GM13977 (cell line): Measurements from ENCODE around the gene LRMDA.

Experiments used
- DNase-seq: peaks from one replicate; pipeline ENCODE4 v3.0.0; 2012; ENCODE audit warnings: low spot score
- in situ Hi-C: fragments of 300-500 bp; cut with MboI; formaldehyde crosslinking; loops from one replicate; pipeline ENCODE4 v1.12.0; 2022; ENCODE audit warnings: low sequenced_read_pairs, low pct_unique_long_range_greater_than_20kb, mixed read lengths, inconsistent platforms; ENCODE audit not compliant: unreplicated experiment
- TF ChIP-seq, protein P1 (sequence below): IDR thresholded peaks from 2 replicates; pipeline ENCODE4 v1.5.1; 2012; ENCODE audit warnings: mild to moderate bottlenecking, control low read depth; ENCODE audit not compliant: insufficient read depth; ENCODE audit errors: extremely low read depth, missing control alignments

The LRMDA gene

GRCh38 chr10:75497997-75498883 lies 66.8 kb downstream of the LRMDA start:
- in situ Hi-C loops = no loop called here
- TF ChIP-seq, protein P1, sequence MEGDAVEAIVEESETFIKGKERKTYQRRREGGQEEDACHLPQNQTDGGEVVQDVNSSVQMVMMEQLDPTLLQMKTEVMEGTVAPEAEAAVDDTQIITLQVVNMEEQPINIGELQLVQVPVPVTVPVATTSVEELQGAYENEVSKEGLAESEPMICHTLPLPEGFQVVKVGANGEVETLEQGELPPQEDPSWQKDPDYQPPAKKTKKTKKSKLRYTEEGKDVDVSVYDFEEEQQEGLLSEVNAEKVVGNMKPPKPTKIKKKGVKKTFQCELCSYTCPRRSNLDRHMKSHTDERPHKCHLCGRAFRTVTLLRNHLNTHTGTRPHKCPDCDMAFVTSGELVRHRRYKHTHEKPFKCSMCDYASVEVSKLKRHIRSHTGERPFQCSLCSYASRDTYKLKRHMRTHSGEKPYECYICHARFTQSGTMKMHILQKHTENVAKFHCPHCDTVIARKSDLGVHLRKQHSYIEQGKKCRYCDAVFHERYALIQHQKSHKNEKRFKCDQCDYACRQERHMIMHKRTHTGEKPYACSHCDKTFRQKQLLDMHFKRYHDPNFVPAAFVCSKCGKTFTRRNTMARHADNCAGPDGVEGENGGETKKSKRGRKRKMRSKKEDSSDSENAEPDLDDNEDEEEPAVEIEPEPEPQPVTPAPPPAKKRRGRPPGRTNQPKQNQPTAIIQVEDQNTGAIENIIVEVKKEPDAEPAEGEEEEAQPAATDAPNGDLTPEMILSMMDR = no peak
- no peak for DNase-seq

DNA sequence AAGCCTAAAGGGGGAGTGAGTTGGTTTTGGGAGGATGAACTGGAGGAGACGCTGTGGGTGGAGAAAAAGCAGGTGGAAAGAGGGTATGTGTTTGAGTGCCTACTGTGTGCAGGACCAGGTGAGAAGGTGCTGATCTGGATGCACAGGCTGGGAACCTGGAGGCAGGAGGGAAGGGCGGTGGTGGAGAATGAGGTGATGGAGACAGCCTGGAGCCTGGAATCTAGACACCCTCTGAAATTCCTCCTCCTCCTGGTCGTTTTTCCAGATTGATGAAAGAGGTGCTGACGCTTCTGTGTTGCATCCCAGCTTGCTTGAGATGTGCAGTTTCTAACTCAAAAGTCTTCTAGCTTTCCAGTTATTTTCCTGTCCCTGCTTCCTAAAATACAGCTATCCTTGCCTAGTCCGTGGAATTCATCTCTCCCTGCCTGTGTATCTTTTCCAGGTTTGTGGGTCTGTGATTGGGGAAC lies 67.5 kb downstream of the LRMDA start:
- DNase-seq = no peak

DNA sequence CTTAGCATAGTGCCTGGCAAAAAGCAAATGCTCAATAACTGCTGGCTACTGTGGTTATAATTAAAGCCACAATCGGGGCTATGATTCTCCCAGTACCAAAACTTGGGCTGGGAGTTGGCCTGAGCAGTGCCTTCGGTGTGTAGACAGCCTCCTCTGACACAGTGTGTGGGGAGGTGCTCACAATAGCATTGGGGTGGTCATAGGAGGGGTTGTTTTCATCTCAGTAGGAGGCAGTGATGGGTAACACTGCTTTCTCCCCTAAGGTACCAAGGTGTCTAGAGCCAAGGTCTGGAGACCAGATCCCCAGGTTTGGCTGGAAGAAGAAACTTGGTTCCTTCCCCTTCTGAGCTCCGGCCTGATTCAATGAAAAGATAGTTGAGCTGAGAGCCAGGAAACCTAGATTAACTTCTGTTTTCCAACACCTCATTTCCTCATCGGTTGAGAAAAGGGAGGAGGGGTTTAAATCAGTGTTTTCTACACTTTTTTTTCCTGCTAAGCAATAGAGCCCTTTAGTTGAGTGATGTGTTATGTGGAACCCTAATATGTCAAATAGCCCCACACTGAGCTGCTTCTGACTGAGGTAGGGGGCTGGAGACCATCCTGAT lies 68.2 kb downstream of the LRMDA start:
- no peak for DNase-seq
- in situ Hi-C loops = no loop called here
- TF ChIP-seq, protein P1 = no peak

More for the DNA sequence above, 67.5 kb downstream of the LRMDA start:
- TF ChIP-seq, protein P1 = no peak
- in situ Hi-C loops = no loop called here

- in situ Hi-C loops = no loop called here
- DNase-seq = no peak
- TF ChIP-seq, protein P1 = no peak
Observed at GRCh38 chr10:75502389-75502788, 71.0 kb downstream of the LRMDA start.

DNA sequence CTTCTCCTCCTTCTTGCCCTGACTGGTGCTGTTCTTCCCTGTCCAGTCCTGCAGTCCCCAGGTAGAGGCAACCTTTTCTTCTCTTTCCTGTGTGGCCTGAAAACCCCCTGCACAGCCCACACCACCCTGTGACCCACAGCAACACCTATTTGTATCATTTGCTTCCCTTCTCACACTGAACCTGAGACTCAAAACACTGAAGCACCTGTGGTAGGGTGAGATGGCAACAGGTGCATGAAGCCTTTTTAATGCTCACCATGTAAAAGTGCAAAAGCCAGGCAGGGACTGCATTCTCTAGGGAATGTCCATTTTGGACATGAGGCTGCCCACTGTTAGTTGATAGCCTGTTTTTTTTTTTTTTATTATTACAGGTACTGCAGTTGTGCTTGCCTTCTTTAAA lies 71.4 kb downstream of the LRMDA start:
- TF ChIP-seq, protein P1 = no peak
- no peak for DNase-seq
- in situ Hi-C loops = no loop called here

GRCh38 chr10:75505293-75505692 lies 73.9 kb downstream of the LRMDA start:
- TF ChIP-seq, protein P1 = no peak
- in situ Hi-C loops = no loop called here
- DNase-seq = no peak
